Measurements from ENCODE around the gene LRRIQ4.

Gene LRRIQ4

DNA sequence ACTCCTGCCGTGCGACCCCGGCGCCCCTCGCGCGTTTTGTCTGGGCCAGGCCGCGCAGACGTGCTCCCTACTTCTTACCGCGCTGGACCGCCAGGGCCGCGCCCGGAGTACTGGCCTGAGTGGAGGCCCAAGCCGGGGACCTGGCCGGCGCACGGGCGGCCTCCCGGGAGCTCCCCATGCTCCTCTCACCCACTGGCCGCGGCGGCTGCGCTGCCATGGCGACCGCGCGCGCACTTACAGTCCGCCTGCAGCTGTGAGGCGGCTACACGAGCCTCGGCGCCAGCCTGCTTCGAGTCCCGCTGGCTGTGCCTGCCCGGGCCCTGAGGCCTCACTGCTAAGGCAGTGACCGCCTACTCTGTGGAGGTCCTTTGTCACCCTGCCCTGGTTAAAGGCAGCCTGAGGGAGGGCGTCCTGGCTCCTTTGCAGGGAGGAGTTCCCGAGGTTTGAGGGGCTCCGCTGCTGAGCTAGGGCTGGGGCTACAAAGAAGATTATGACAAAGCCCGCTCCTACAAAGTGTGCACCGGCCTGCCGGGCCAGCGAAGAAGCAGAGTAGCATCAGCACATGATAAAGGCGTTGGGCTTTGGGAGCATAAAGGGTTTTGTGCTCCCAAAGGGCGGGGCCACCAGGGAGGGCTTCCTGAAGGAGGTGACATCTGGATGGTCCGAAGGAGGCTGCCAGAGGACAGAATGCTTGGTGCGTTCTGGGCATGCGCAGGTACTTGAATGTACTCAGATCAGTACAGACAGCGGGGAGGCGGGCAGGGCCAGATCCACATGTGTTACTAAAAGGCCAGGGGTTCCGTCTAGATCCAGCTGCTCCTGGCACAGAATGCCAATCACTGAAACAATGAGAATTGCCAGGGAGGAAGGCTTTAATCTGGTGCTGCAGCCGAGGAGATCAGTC is at the start of gene LRRIQ4, which contains the start of gene LRRC34:
TSS of gene LRRIQ4 (plus strand) at position 539 of the 904 bp plus-strand sequence. CDS start 9,052 bp downstream, outside the sequence.
TSS of gene LRRC34 (minus strand) at position 573 of the 904 bp plus-strand sequence. CDS start at position 217, 356 bp downstream.
- peak; percentile 42 to 46 for DNase-seq (ENCODE audit: low read depth in 2 of 2, low spot score in 1 of 2)

DNA sequence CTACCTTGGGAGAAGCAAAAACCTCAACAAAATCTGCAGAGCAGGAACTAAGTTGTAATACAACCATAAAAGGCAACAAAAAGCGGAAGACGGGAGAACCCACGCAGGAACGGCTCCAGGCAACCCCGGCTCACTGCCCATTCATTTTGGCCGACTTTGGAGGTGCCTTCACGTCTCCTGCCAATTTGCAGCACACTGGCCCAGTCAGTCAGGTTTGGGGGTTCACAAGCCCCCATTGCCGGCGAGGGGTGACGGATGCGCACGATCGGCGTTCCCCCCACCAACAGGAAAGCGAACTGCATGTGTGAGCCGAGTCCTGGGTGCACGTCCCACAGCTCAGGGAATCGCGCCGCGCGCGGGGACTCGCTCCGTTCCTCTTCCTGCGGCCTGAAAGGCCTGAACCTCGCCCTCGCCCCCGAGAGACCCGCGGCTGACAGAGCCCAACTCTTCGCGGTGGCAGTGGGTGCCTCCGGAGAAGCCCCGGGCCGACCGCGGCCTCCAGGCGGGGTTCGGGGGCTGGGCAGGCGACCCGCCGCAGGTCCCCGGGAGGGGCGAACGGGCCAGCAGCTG is 48.3 kb upstream of the LRRIQ4 start:
- DNase-seq (ENCODE audit: low read depth in 2 of 2, low spot score in 1 of 2) = peak in 1 of 2 donors; percentile 16

DNA sequence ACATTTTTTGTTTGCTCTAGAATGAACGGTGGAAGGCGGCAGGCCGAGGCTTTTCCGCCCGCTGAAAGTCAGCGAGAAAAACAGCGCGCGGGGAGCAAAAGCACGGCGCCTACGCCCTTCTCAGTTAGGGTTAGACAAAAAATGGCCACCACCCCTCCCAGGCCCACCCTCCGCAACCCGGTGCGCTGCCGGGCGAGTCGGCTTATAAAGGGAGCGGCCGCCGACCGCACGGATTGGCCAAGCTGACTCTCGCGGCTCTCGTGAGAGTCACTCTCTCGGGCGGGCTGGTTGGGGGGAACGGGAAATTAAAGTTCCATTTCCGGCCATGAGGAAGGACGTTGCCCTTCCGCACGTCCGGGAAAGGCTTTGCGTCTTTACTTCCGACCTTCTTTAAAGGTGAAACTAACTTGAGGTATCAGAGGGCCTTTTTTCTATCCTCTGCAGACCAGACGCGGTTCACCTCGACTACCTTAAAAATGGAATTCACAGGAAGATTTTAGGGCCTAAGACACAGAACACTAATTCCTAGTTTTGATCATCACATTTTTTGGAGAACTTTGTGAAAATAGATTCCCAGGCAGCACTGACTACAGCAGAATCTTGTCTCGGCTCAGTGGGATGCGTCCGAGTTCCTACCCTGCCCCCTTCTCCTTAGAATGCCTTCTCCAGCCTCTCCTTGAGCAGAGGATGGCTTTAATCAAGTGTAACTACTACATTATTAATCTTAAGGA is 47.6 kb upstream of the LRRIQ4 start, which contains the start of gene TERC:
TSS of gene TERC (minus strand) at position 179 of the 731 bp plus-strand sequence.
- DNase-seq (ENCODE audit: low read depth in 2 of 2, low spot score in 1 of 2) = peak; percentile 70 to 87

DNA sequence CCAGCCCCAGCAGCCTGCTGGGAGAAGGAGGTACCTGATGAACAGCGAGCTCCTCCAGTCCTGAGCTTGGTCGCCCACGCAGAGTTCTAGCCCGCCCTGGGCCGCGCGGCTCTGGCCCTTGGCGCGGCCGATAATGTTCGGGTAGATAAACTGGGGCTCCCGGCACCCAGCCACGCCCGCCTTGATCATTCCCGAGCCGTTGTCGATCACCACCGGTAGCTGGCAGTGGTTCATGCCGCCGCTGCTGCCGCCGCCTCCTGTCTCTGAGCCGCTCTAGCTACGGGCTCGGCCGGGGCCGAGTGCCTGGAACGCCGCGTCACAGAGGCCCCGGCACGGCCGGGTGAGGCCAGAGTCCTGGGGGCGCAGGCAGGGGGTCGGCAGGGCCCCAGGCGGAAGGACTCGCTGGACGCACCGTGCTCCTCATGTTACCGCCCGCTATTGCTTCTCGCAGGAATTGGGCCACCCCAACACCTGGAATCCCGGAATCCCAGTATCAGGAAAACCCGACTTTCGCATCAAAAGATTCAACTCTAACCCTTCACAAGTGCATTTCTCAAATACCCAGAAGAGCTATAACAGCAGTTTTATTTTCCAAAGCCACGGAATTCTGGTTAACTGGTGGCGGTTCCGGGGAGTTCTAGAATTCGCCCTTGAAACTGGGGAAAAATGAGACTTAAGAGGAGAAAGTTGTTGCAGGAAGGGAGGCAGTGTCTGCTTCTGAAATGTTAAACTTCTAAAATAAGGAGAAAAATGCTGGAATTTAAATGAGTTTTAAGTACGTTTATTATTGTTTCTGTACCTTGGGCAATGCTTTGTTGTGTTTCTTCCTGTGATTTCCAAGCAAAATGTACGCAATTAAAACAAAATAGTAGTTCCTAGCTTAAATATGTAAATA is 43.1 kb upstream of the LRRIQ4 start, which contains the start of gene ACTRT3:
TSS of gene ACTRT3 (minus strand) at position 275 of the 895 bp plus-strand sequence. CDS start at position 234, 41 bp downstream.
- peak in 1 of 2 donors; percentile 20 for DNase-seq (ENCODE audit: low read depth in 2 of 2, low spot score in 1 of 2)

DNA sequence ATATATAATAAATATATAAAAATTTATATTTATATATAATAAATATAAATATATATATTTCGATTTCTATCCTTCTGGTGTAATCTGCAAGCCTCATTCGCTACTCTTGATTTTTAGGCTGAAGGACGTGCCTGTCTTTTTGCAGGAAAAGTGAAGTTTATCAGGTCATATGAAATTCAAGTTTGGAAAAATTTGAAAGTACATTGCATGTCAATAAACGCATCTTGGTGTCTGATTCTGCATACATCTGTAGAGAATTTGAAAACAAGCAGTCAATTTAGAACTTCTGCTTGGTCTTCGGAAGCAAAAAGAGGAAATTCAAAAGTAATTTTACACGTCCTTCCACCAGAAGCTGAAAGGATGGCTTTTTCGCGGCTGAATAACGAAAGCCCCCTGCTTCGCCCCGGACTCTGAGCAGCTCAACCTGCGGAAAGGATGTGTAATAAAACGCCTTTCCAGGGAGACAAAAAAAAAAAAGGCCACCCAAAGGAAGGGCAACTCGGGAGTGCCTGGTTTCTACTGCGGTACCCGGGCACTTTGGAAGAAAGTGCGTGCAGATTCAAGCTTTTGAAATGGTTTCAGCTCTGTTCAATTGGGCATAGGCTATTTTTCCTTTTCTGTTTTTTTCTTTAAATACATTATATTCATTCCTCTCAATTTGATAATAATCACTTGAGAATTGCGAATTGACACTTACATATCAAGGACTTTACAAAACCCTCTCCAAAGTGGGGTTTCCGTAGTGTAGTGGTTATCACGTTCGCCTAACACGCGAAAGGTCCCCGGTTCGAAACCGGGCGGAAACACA is 41.0 kb upstream of the LRRIQ4 start:
- DNase-seq (ENCODE audit: low read depth in 2 of 2, low spot score in 1 of 2) = peak in 1 of 2 donors; percentile 39

DNA sequence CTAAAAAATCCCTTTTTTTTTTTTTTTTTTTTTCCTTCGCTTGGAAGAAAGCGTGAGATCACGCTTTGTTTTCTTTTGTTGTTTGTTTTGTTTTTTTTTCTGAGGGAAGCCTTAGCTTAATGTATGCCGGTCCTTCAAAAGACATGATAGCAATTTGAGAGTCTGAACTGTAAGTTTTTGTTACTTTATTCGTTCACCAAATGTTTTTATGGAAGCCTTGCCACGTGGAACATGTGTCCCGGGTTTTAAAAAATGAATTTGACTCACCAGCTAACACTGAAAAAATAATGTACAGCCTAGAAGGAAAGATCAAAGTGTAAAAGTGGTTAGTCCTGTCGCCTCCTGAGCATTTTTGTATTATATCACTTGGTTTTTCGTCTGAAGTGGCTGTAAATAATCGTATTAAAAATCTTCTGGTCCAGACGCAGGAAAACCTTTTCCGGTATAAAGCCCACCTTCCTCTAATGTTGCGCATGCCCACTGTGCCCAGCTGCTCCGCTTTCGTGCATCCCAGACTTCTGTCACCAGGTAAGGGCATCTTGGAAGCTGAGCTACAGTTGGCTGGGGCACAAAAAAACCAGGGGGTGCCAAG is 40.3 kb upstream of the LRRIQ4 start:
- peak in 1 of 2 donors; percentile 20 for DNase-seq (ENCODE audit: low read depth in 2 of 2, low spot score in 1 of 2)

DNA sequence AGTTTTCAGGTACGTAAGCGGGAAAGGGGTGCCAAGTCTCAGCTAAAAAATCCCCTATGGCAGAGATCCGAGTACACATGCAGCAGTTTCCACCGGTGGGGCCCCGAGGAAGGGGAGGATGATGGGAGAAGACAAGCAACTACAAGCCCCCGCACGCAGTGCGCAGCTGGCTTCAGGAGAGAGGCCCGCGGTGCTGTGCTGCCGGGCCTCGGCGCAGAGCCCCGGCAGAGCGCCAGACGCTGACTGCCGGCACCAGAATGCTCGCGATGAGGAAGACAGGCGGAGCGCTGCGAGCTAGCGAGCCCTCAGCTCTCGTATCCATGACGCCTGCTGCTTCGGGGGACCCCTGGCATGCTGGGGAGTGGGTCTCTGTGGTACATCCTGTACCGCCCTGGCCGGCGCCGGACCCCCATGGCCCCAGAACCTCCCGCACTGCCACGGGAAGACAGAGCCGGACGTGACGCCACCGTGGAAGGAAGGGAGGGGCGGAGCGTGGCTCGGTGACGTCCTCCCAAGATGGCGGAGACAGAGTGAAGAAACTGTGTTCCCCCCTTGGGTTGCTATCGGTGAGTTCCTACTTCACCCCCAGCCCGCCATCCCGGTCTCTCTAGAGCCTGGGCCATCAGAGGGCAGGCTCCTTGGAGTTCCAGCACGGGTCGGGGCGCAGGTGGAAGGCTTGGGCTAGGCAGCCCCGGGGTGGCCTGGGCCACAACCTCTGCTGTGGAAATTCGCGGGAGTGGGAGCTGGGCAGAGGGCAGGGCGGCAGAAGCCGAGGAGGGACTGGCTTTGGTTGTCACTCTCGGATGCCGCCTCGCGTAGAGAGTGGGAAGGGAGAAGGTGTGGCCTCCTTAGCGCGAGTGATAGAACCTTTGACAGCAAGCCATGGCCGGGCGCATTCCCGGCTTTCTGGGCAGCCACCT is 39.5 kb upstream of the LRRIQ4 start, which contains the start of gene MYNN:
TSS of gene MYNN (plus strand) at position 500 of the 920 bp plus-strand sequence. CDS start 900 bp downstream, outside the sequence.
- peak; percentile 83 to 86 for DNase-seq (ENCODE audit: low read depth in 2 of 2, low spot score in 1 of 2)

DNA sequence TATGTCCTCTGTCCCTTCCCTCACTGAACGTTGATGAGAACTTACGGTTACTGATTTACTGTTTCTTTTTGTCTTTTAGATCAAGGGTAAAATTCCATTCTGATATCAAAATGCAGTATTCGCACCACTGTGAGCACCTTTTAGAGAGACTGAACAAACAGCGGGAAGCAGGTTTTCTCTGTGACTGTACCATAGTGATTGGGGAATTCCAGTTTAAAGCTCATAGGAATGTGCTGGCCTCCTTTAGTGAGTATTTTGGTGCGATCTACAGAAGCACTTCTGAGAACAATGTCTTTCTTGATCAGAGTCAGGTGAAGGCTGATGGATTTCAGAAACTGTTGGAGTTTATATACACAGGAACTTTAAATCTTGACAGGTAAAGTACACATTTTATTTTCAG is 38.5 kb upstream of the LRRIQ4 start:
- DNase-seq (ENCODE audit: low read depth in 2 of 2, low spot score in 1 of 2) = no peak

DNA sequence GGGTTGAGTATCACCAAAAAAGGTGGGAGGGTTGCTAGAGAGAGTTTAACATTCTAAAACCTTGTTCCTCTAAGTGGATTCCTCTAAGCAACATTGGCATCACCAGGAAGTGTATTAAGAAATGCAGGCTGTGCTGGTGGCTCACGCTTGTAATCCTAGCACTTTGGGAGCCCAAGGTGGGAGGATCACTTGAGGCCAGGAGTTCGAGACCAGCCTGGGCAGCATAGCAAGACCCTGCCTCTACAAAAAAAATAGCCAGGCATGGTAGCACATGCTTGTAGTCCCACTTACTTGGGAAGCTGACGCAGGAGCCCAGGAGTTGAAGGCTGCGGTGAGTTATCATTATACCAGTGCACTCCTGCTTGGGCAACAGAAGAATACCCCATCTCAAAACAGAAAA is 34.8 kb upstream of the LRRIQ4 start:
- DNase-seq (ENCODE audit: low read depth in 2 of 2, low spot score in 1 of 2) = no peak

DNA sequence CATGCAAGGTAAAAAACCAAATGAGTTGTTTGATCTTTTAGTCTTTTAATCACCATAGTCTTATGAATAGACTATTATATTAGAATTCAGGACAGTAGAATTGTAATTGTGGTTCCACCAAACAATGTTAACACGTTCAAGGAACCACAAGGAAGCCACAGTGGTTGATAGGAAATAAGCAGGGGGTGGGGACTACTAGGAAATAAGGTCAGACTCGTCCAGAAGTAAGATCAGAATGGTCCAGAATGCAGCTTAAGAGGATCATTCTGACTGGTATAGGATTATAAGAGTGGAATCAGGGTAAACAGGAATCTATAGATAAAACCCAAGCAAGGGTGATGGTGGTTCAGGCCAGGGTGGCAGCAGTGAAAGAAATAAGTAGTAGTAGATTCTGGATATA is 31.9 kb upstream of the LRRIQ4 start:
- DNase-seq (ENCODE audit: low read depth in 2 of 2, low spot score in 1 of 2) = no peak

DNA sequence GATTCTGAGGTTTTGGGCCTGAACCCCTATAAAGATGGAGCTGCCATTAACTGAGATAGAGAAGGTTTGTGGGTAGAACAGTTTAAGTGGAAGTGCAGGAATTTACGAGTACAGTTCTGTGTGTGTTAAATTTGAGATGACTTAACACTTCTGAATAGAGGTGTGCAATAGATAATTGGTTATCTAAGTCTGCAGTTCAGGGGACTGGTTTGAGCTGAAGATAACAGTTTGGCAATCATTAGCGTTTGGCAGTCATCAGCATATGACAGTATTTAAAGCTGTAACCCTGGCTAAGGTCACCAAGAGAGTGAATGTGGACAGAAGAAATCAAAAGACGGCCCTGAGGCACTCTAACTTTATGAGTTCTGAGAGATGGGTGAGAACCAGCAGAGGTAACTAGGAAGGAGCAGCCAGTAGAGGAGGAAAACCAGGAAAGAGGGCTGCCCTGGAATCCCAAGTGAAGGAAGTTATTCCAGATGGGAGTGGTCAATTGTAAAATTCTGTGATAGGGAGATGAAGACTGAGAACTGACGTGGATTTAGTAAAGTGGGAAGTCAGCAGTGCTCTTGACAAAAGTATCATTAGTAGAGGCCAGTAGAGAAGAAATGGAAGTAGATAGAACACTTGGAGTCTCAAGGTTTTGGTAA is 31.3 kb upstream of the LRRIQ4 start:
- DNase-seq (ENCODE audit: low read depth in 2 of 2, low spot score in 1 of 2) = no peak

DNA sequence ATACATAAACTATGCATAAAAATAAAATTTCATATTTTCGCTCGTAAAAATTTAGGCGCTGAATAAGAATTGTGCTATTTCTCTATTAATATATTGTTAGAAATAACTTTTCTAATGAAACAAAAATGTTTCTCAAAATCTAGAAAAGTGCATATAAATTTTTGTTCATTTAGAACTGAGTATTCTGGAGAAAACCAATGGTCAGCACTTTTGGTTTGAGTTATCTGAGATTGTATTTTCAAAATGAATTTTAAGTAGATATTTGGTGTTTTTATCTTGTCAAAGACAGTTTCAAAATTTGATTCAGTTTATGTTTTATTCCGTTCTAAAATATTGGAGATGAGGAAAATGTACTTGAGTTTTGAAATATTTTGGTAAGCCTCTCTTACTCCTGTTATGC is 25.6 kb upstream of the LRRIQ4 start:
- no peak for DNase-seq (ENCODE audit: low read depth in 2 of 2, low spot score in 1 of 2)

DNA sequence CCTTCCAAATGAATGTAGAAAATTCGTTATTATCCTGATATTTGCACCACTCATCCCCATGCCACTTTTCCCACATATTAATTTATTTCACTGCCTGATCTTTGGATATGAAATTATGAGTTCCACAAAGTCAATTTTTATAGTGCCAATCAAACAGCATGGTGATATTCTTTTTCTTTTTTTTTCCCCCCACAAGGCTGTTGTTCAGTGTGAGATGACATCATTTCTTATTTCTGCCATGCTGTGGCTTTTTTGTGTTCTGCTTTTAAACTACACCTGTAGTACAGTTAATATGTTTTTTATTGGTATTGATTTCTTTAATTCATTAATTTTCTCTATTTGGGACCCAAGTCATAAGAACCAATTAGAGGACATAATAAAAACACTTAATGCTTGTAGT is 24.9 kb upstream of the LRRIQ4 start:
- no peak for DNase-seq (ENCODE audit: low read depth in 2 of 2, low spot score in 1 of 2)

DNA sequence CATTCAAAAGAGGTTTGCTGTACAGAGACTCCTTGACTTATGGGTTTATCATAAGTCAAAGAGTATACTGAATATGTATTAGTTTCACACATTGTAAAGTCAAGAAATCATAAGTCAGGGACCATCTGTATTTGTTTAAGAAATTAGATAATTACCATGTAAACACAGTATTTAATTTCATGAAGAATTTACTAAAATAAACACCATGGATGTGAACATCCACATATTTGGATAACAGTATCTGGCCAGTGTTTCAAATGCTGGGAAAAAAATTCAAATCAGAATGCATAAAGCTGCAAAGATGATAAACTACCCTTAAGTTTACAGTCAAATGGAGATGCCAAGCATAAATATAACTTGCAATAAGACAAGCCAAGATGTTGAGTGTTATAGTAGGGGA is 22.5 kb upstream of the LRRIQ4 start:
- no peak for DNase-seq (ENCODE audit: low read depth in 2 of 2, low spot score in 1 of 2)

DNA sequence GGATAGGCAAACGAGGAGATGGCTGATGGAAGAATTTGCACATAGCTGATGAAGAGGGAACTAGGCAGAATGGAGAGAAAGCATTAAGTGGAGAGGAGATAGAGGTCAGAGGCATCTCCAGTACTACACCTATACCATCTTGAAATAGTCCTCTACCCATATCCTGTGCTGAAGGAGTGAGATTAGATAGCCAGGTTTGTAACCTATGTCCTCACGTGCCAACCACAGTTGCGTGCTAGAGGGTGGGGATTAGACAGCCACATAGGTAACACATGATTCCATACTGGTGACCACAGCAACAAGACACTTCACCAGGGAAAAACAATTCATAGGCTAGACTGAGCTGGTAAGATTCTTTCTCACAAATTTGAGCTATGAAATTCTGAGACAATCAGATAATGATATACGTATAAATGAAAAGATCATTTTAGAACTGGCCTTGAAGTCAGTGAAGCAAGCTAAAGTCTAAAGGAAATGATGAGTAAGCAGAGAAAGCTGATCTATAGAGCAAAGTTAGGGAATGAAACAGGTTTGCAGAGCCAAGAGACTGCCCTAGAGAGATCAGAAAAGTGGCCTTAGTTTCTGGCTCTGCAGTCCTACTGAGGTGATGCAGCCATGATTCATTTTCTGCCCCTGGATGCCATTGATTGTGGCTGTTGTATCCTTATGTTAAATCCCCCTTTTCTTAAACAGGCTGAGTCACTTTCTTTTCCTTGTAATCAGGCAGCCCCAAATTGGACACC is 21.8 kb upstream of the LRRIQ4 start:
- no peak for DNase-seq (ENCODE audit: low read depth in 2 of 2, low spot score in 1 of 2)

DNA sequence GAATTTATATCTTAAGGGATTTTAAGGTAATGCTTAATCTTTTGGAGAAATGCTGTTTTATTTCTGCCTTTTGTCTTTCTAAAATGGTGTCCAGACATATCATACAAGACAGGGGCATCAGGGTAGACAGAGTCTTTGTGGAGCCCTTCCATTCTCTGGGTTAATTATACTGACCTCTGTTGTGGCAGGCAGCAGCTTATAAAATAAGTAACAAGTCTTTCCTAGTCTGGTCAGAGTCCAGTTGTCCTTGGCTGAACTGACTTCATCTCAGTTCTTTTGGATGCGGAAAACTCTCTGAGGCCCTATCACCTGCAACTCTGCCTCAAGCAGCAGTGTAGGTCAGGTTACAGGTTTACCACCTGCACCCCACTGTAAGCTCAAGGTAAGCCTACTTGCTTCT is 20.3 kb upstream of the LRRIQ4 start:
- no peak for DNase-seq (ENCODE audit: low read depth in 2 of 2, low spot score in 1 of 2)

DNA sequence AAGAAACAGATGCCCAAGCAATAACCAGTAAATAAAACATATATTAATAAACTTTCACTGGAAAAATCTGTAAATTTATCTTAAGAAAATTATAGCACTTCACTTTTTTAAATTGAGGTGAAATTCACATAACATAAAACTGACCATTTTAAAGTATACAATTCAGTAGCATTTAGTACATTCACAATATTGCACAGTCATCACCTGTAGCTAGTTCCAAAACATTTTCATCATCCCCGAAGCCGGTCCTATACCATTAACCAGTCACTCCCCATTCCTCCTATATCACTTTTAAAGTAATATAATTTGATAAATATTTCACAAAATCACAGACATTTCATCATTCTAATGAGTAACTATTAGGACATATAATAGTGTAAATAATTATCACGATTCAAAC is 8.0 kb upstream of the LRRIQ4 start:
- no peak for DNase-seq (ENCODE audit: low read depth in 2 of 2, low spot score in 1 of 2)

Measured in stimulated activated CD8-positive, alpha-beta memory T cell treated with anti-CD3 and anti-CD28 coated beads, Interleukin-4, amount 100 ng/mL, for 4 hours (primary cell).